GM19239 (cell line): Measurements from ENCODE around the gene MSI2.

Experiments
- DNase-seq: peaks from one replicate; pipeline ENCODE4 v3.0.0; 2011; ENCODE audit warnings: low spot score; ENCODE audit not compliant: insufficient read length
- FAIRE-seq: peaks from 2 replicates; lab custom pipeline; 2011; peaks lifted over from hg19 to GRCh38; lab: Jason Lieb, UNC

The MSI2 gene

GRCh38 chr17:57404795-57405490, 148.6 kb downstream of the MSI2 start:
- DNase-seq, result no peak
- FAIRE-seq, result no peak

GRCh38 chr17:57405491-57406072, 149.3 kb downstream of the MSI2 start:
- FAIRE-seq (no peak), DNase-seq (no peak)

- FAIRE-seq, result no peak
- no peak for DNase-seq
Measured at GRCh38 chr17:57406131-57406980, 150.0 kb downstream of the MSI2 start.

- DNase-seq, result no peak
- no peak for FAIRE-seq
Measured at GRCh38 chr17:57406981-57407286, 150.6 kb downstream of the MSI2 start.

GRCh38 chr17:57407287-57408070, 151.2 kb downstream of the MSI2 start:
- FAIRE-seq, result peak; percentile 35
- DNase-seq, result no peak

- DNase-seq (peak; percentile 46), FAIRE-seq (peak; percentile 80)
Measured at GRCh38 chr17:57408071-57408811, 151.9 kb downstream of the MSI2 start.

- DNase-seq, result no peak
- no peak for FAIRE-seq
Measured at GRCh38 chr17:57410169-57410568, 153.8 kb downstream of the MSI2 start.

GRCh38 chr17:57412520-57413096, 156.3 kb downstream of the MSI2 start:
- no peak for FAIRE-seq

GRCh38 chr17:57413848-57414651, 157.7 kb downstream of the MSI2 start:
- DNase-seq (no peak), FAIRE-seq (no peak)

More at GRCh38 chr17:57412520-57413096, 156.3 kb downstream of the MSI2 start:
- DNase-seq, result no peak

- DNase-seq (no peak), FAIRE-seq (no peak)
Measured at GRCh38 chr17:57415751-57416207, 159.5 kb downstream of the MSI2 start.

- FAIRE-seq (no peak), DNase-seq (no peak)
Measured at GRCh38 chr17:57416369-57416768, 160.0 kb downstream of the MSI2 start.

GRCh38 chr17:57417956-57418355, 161.6 kb downstream of the MSI2 start:
- FAIRE-seq (no peak), DNase-seq (no peak)

- DNase-seq (no peak), FAIRE-seq (no peak)
Measured at GRCh38 chr17:57418463-57419246, 162.3 kb downstream of the MSI2 start.

- DNase-seq (no peak), FAIRE-seq (no peak)
Measured at GRCh38 chr17:57419940-57420550, 163.7 kb downstream of the MSI2 start.

- FAIRE-seq (no peak), DNase-seq (no peak)
Measured at GRCh38 chr17:57420734-57421717, 164.7 kb downstream of the MSI2 start.

- no peak for DNase-seq
- no peak for FAIRE-seq
Measured at GRCh38 chr17:57422574-57423164, 166.3 kb downstream of the MSI2 start.
